GM19043 (cell line): Measurements from ENCODE around the gene LORICRIN.

Experiments
- ATAC-seq: cut with Tn5 transposase; IDR thresholded peaks from one replicate; pipeline ENCODE4 v1.9.1; 2021; ENCODE audit warnings: low read depth; ENCODE audit not compliant: unreplicated experiment

Gene LORICRIN

DNA sequence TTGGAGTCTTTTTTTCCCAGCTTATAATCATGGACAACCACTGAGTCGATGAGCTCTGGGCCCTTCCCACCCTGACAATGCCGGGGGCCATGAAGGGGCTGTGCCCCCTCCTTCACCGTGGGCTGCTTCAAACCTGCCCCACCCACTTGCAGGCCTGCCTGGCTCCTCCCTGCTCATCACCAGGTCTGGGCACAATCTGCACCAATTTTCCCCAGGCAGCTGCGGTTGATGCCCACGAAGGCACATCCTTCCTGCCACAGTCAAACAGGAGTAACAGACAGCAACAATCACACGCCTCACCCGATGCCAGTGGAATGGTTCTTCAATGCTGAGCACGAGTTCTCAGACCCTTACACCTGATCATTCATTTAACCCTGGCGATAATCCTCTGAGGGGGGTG is 34.4 kb downstream of the LORICRIN start:
- ATAC-seq: no peak

GRCh38 chr1:153302308-153302707 is 42.8 kb downstream of the LORICRIN start:
- no peak for ATAC-seq

DNA sequence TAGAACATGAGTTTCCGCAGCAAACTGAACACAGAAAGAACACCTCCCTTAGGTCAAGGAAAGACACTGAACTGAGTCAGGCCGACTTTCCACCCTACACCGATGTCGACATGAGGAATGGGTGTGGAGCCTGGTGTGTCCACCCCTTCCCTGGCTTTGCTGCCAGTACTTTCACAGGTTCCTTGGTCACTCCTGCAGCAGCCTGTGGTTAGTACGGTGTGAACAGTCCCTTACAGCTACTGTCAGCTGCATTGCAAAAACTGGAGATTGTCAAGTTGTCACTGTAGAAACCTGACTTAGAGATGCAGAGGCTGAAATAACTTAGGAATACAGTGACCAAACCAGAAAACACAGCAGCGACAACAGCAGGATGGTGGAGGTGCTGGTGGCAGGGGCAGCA is 46.2 kb downstream of the LORICRIN start:
- ATAC-seq: no peak

GRCh38 chr1:153306303-153307220 is 47.1 kb downstream of the LORICRIN start:
- no peak for ATAC-seq

DNA sequence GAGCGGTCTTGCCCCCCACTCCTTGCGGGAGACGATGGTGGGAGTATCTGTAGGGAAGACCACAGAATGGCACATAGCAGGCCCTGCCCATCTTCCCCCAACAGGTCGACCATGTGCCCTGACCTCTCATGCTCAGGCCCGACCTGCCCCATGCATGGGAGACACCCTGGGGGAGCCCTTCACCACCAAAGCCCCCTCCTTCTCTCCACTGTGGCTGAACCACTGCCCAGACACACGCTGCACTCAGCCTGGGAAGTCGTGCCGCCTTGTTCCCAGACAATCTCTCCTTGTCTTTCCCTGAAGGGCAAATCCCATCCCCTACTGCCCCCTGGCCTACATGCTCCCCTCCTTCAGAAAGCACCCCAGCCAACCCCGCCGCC is 47.7 kb downstream of the LORICRIN start:
- no peak for ATAC-seq

DNA sequence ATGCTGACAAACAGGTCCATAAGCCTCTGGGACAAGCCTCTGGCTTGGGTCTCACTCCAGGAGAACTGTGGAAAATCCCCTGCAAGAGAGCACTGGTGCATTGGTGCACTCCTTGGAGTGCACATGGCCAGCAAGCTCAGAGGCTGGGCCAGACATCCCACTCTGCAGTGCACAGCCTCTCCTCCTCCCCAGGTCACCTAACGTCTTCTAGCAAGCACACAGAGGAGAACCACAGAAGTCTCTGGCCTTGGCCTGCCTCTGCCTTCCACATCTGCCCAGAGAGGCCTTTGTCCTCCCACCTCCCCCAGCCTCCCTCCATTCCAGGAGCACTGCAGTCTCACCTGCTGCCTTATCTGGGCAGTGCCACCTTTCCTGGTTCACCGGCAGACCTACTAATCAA is 49.1 kb downstream of the LORICRIN start:
- ATAC-seq: no peak

DNA sequence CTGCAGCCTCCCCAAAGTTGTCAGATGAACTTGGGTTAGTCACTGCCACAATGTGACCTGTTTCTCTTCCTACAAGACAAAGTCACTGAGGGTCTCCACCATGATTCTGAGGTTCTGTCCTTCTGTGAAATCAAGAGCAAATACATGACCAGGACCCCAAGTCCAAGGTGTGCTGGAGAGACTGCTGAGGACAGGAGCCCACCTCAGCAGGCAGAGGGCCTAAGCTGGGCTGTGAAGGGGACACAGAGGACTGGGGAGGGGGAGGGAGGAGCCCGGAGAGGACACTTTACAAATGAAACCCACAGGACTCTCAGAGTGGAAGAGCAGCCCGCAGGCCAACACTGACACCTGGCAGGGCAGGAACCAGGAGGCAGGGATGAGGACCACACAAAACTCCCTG is 50.0 kb downstream of the LORICRIN start:
- ATAC-seq: no peak

DNA sequence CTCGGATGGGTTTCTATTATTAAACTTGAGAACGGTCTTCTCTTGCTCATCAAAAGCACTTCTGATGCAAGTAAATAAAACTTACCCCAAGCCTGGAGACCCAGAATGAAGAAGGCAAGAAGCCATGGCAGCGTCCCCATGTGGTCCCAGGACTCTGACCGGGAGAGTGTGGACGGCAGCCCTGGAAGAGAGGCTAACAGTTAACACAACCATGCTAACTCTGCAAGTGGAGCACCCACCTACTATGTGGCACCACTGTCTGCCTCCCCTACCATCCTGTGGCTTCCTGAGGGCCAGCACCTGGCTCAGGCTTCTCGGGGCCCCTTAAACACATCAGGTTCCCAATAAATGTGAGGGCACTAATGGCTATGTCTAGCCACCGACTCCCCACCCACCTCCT is 51.0 kb downstream of the LORICRIN start:
- no peak for ATAC-seq
